CD4-positive, alpha-beta T cell (primary cell): Measurements from ENCODE around the gene CP. TPM values are rescaled to one million over a fixed set of nuclear protein-coding genes. Genes with fewer than 3 reads are reported as not detected.

Experiments used
- ATAC-seq: fragments of 200-7000 bp; cut with Tn5 transposase; one replicate; pipeline ENCODE4 v1.10.0; 2022; ENCODE audit warnings: mild to moderate bottlenecking; ENCODE audit not compliant: poor library complexity
- CTCF ChIA-PET: fragments of 350-600 bp; sonication (Branson Sonifier 250); formaldehyde crosslinking; loops from one replicate; lab custom pipeline; 2021; ENCODE audit warnings: antibody characterized with exemption, inconsistent platforms; lab: Charles Lee
- POLR2A ChIA-PET: fragments of 350-600 bp; sonication (Branson Sonifier 250); formaldehyde crosslinking; loops from one replicate; lab custom pipeline; 2021; ENCODE audit warnings: antibody characterized with exemption, inconsistent platforms; lab: Charles Lee
- DNase-seq, 14 experiments: peaks; one replicate each; pipeline ENCODE4 v3.0.0-alpha.2; 2013 to 2020; ENCODE audit warnings: mixed read lengths in 2 of 14
- H3K27ac ChIP-seq, 2 donors: one replicate each; pipeline versions ENCODE4 v1.5.1 to v1.7.0; 2013; ENCODE audit warnings: low read length in 2 of 2, low read depth in 1 of 2, mild to moderate bottlenecking in 1 of 2
- H3K27me3 ChIP-seq, 2 experiments: 1 replicate in 1 of 2; 2 replicates in 1 of 2; pipeline versions ENCODE4 v1.6.1 to v1.7.0; 2013; ENCODE audit warnings: low read length in 2 of 2, control low read depth in 1 of 2, mild to moderate bottlenecking in 1 of 2, moderate library complexity in 1 of 2; ENCODE audit not compliant: insufficient read depth in 2 of 2, control insufficient read depth in 1 of 2
- H3K36me3 ChIP-seq: one replicate; pipeline ENCODE4 v1.6.1; 2013; ENCODE audit warnings: low read length, control low read depth; ENCODE audit not compliant: insufficient read depth
- H3K4me1 ChIP-seq: one replicate; pipeline ENCODE4 v1.6.1; 2013; ENCODE audit warnings: low read length, control low read depth; ENCODE audit not compliant: insufficient read depth
- H3K4me3 ChIP-seq: one replicate; pipeline ENCODE4 v1.5.1; 2013; ENCODE audit warnings: mild to moderate bottlenecking, low read length, moderate library complexity
- H3K9me3 ChIP-seq, 2 experiments: 1 replicate in 1 of 2; 2 replicates in 1 of 2; pipeline versions ENCODE4 v1.6.1 to v1.7.0; 2013; ENCODE audit warnings: low read length in 2 of 2, mild to moderate bottlenecking in 2 of 2, control low read depth in 1 of 2, moderate library complexity in 1 of 2; ENCODE audit not compliant: control insufficient read depth in 1 of 2, insufficient read depth in 1 of 2
- H3K27ac Mint-ChIP-seq: one replicate; pipeline ENCODE4 v1.8.0; 2020; ENCODE audit warnings: mixed read lengths
- H3K27me3 Mint-ChIP-seq: one replicate; pipeline ENCODE4 v1.8.0; 2021; ENCODE audit warnings: mixed read lengths
- H3K36me3 Mint-ChIP-seq: one replicate; pipeline ENCODE4 v1.8.0; 2021; ENCODE audit warnings: low read depth, mixed read lengths
- H3K4me1 Mint-ChIP-seq: one replicate; pipeline ENCODE4 v1.8.0; 2021; ENCODE audit warnings: low read depth, mixed read lengths
- H3K4me3 Mint-ChIP-seq: one replicate; pipeline ENCODE4 v1.8.0; 2020; ENCODE audit warnings: mild to moderate bottlenecking, mixed read lengths
- H3K9me3 Mint-ChIP-seq: one replicate; pipeline ENCODE4 v1.8.0; 2020; ENCODE audit warnings: mixed read lengths
- intact Hi-C, 2 experiments: fragments of 100-400 bp; cut with DNase I in 1 of 2; cut with micrococcal nuclease in 1 of 2; formaldehyde crosslinking; loops; one replicate each; pipeline versions ENCODE4 v1.15.1 to v1.9.0; 2023 to 2025; cut with DNase I, micrococcal nuclease
- total RNA-seq, 174 experiments: library from RNA in 2 of 174; stranded (reverse) in 2 of 174; gene quantifications; one replicate each; pipeline ENCODE4 v1.2.3 and lab custom pipeline; 2021 to 2026
- TF ChIP-seq, protein P1 (sequence below): fragments of 200-600 bp; IDR thresholded peaks from one replicate; pipeline ENCODE4 v1.8.0; 2022; ENCODE audit warnings: antibody characterized with exemption, mild to moderate bottlenecking

The CP gene
- total RNA-seq, 2 experiments from 2014 or later: not detected

DNA sequence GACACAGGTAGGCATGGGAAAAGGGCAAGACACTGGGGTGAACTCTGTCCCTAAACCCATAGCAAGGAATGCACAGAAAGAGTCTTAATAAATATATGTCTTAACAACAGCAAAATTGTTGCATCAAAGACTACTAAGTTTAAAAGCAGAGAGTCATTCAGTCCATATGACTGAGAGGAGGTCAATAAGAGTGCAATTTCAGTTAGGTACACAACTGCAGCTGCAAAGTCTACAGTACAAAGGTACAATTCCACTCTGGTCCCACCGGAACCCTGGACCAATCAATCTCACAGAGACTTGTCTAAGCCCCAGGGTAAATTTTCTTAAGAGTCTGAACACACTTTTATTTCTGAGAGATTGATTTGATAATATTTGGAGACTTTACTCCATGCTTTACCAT lies 6.9 kb downstream of the CP start:
- intact Hi-C loops: no loop called here
- H3K36me3 Mint-ChIP-seq: no peaks in the 10 kb centered on the region
- Histone ChIP-seq H3K27me3 (no peaks in the 10 kb centered on the region), H3K4me1 (no peaks in the 10 kb centered on the region), H3K36me3 (no peaks in the 10 kb centered on the region), H3K9me3 (no peaks in the 10 kb centered on the region), H3K4me3 (no peak overlapping the region), H3K27ac (no peak overlapping the region)
- ATAC-seq: no peak
- H3K4me1 Mint-ChIP-seq: no peaks in the 10 kb centered on the region
- peaks cover 3% of the 10 kb centered on the region for H3K27me3 Mint-ChIP-seq
- ChIA-PET POLR2A (no interaction called here), CTCF (no interaction called here)
- H3K4me3 Mint-ChIP-seq: no peak overlapping the region
- TF ChIP-seq, protein P1, sequence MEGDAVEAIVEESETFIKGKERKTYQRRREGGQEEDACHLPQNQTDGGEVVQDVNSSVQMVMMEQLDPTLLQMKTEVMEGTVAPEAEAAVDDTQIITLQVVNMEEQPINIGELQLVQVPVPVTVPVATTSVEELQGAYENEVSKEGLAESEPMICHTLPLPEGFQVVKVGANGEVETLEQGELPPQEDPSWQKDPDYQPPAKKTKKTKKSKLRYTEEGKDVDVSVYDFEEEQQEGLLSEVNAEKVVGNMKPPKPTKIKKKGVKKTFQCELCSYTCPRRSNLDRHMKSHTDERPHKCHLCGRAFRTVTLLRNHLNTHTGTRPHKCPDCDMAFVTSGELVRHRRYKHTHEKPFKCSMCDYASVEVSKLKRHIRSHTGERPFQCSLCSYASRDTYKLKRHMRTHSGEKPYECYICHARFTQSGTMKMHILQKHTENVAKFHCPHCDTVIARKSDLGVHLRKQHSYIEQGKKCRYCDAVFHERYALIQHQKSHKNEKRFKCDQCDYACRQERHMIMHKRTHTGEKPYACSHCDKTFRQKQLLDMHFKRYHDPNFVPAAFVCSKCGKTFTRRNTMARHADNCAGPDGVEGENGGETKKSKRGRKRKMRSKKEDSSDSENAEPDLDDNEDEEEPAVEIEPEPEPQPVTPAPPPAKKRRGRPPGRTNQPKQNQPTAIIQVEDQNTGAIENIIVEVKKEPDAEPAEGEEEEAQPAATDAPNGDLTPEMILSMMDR: no peak
- no peak overlapping the region for H3K27ac Mint-ChIP-seq
- no peak for DNase-seq
- H3K9me3 Mint-ChIP-seq: no peaks in the 10 kb centered on the region

DNA sequence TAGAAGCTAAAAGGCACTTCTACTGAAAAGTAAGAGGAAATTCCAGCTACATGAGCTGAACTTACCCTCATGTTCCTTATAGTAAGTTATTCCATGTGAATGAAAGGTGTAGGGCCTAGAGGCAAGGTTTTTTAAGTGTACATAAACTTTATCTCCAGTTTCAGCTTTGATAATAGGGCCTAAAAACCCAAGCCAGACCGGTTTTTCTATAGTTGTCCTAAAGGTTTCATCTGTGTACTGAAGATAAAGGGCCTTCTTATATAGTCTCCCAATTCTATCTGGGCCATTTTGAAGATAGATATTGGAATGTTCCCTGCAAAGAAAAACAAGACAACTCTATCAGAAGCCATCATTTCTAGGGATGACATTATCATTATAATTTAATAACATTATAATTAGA lies 9.2 kb downstream of the CP start:
- POLR2A ChIA-PET: interaction anchor here (0.9 kb wide), 1 partner anchor 10 kb away, joined by 3 read pairs; no protein-coding TSS in a partner anchor
- DNase-seq: no peak
- H3K27me3 Mint-ChIP-seq: peaks cover 3% of the 10 kb centered on the region
- Histone ChIP-seq H3K4me3 (no peak overlapping the region), H3K36me3 (no peaks in the 10 kb centered on the region), H3K27ac (no peak overlapping the region), H3K27me3 (no peaks in the 10 kb centered on the region), H3K4me1 (no peaks in the 10 kb centered on the region), H3K9me3 (no peaks in the 10 kb centered on the region)
- H3K9me3 Mint-ChIP-seq: no peaks in the 10 kb centered on the region
- no peaks in the 10 kb centered on the region for H3K4me1 Mint-ChIP-seq
- intact Hi-C loops: no loop called here
- no peak overlapping the region for H3K27ac Mint-ChIP-seq
- CTCF ChIA-PET: no interaction called here
- no peak overlapping the region for H3K4me3 Mint-ChIP-seq
- TF ChIP-seq, protein P1: no peak
- ATAC-seq: no peak
- no peaks in the 10 kb centered on the region for H3K36me3 Mint-ChIP-seq

DNA sequence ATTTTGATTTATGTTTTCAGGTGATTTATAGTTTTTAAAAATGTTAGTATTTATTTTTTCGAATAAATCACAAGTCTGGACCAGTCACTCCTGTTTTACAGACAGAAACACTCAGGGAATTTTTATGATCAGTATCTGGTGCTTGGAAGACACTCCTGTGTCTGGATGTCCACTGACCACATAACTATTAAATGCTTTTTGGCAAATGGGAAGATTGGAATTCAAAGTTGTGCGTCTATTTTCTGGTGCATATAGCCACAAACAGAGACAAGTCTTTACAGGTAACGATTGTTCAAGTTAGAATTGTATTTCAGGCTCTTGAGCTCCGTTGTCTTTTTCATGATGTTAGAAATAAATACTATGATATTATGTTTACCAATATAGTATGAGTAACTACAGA lies 12.2 kb downstream of the CP start:
- H3K27me3 Mint-ChIP-seq: peaks cover 3% of the 10 kb centered on the region
- TF ChIP-seq, protein P1: no peak
- ChIA-PET POLR2A (no interaction called here), CTCF (no interaction called here)
- Histone ChIP-seq H3K9me3 (no peaks in the 10 kb centered on the region), H3K27ac (no peak overlapping the region), H3K27me3 (no peaks in the 10 kb centered on the region), H3K36me3 (no peaks in the 10 kb centered on the region), H3K4me1 (no peaks in the 10 kb centered on the region), H3K4me3 (no peak overlapping the region)
- DNase-seq (no peak), ATAC-seq (no peak)
- no peaks in the 10 kb centered on the region for H3K36me3 Mint-ChIP-seq
- intact Hi-C loops: no loop called here
- H3K9me3 Mint-ChIP-seq: no peaks in the 10 kb centered on the region
- no peaks in the 10 kb centered on the region for H3K4me1 Mint-ChIP-seq
- H3K4me3 Mint-ChIP-seq: no peak overlapping the region
- no peak overlapping the region for H3K27ac Mint-ChIP-seq
